HCT116 (cell line): ENCODE data around the gene TMUB1.

Source experiments
- ATF3 ChIP-seq: IDR thresholded peaks from 2 replicates; pipeline ENCODE4 v1.6.1; 2012
- CTCF ChIP-seq, 3 experiments: fragments of 200-600 bp in 1 of 3; sonication (generic) in 1 of 3; IDR thresholded peaks in 2 of 3; conservative IDR thresholded peaks in 1 of 3; 2 replicates each; pipeline ENCODE4 v1.5.1; 2012 to 2017; ENCODE audit warnings: low read depth in 2 of 3, low read length in 2 of 3, antibody characterized with exemption in 1 of 3, borderline replicate concordance in 1 of 3, control low read depth in 1 of 3, mild to moderate bottlenecking in 1 of 3, mixed read lengths in 1 of 3, mixed run types in 1 of 3, moderate library complexity in 1 of 3; ENCODE audit not compliant: insufficient read depth in 1 of 3

- no peak for TF ChIP-seq CTCF (IDR thresholded peaks at IDR 0.05 in 2 of 3, conservative IDR thresholded peaks at IDR 0.05 in 1 of 3; ENCODE audit: borderline replicate concordance in 1 of 3, insufficient read depth in 1 of 3, low read depth in 2 of 3, low read length in 2 of 3)
- TF ChIP-seq ATF3, result no peak
Observed at GRCh38 chr7:151066273-151066974, 16.9 kb downstream of the TMUB1 start.
